ENCODE data around the gene PSD2. TPM values are rescaled to one million over a fixed set of nuclear protein-coding genes. Genes with fewer than 3 reads are reported as not detected.
A peak's percentile ranks its signal among the peaks of the same experiment; 100 is the strongest.

The PSD2 gene
- total and polyA plus RNA-seq, 2 of the 13 experiments (the other 11 are each of a cell fraction or from before 2014, with no cell fraction given) = 0.07 TPM; not detected in 1

DNA sequence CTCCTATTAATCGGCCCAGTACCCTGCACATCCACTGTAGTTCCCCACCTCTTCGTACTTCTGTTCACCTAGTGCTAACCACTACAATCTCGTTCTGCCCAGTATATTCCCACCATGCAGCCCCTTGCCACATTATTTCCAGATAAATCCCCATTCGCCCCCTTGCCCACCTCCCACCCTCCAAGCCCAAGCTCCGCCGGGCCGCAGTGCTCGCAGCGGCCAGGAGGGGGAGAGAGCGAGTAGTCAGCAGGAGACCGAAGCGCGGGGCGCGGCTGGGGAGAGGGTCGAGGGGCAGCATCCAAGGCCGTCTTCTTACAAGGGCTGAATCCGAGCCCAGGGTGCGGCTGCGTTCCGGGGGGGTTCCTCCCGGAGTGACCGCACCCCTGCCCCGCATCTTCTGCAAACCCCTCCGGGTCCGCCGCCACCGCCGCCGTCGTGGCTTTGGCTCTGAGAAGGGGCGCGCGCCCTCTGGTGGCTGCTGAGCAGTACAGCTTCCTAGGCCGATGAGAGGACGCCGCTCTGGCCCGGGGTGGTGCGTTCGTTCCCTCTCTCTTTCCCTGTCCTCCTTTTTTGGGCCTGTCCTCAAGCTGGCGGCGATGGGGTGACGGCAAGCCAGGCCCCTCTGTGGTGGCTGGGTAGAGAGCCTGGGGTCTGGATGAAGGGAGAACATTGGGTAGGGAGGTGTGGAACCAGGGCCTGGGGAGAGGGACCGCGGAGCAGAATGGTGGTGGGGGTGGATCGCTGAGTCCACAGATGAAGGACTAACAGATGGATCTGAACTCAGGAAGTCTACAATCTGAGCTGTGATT, 30.0 kb upstream of the PSD2 start (continued):
- TF ChIP-seq ZNF614 (CRISPR knock-in tag; IDR thresholded peaks at IDR 0.05; ENCODE audit: borderline replicate concordance) (0 out of 2 replicates have a peak, but pooled peaks have one; percentile 34), RBAK (CRISPR knock-in tag; IDR thresholded peaks at IDR 0.05) (no peak), MAFK (conservative IDR thresholded peaks at IDR 0.05 in 1 of 2, IDR thresholded peaks at IDR 0.05 in 1 of 2; ENCODE audit: low read length in 2 of 2) (no peak), ZNF446 (CRISPR knock-in tag; IDR thresholded peaks at IDR 0.05) (no peak), ZNF124 (CRISPR knock-in tag; IDR thresholded peaks at IDR 0.05) (no peak), CAMTA2 (CRISPR knock-in tag; IDR thresholded peaks at IDR 0.05; ENCODE audit: borderline replicate concordance) (peak; percentile 71; the same call in 1 of the 2 replicates), BCL6 (CRISPR knock-in tag; IDR thresholded peaks at IDR 0.05) (peak; percentile 40; the same call in 1 of the 2 replicates), KMT2A (CRISPR knock-in tag; IDR thresholded peaks at IDR 0.05) (no peak), ZNF205 (CRISPR knock-in tag; IDR thresholded peaks at IDR 0.05) (0 out of 2 replicates have a peak, but pooled peaks have one; percentile 58), ZNF329 (CRISPR knock-in tag; IDR thresholded peaks at IDR 0.05; ENCODE audit: low read depth) (no peak), ZNF143 (CRISPR knock-in tag; IDR thresholded peaks at IDR 0.05) (no peak), ARNTL (CRISPR knock-in tag; IDR thresholded peaks at IDR 0.05) (peak; percentile 29; the same call in 1 of the 2 replicates), PAX8 (CRISPR knock-in tag; IDR thresholded peaks at IDR 0.05; ENCODE audit: borderline replicate concordance) (no peak), ZSCAN25 (CRISPR knock-in tag; IDR thresholded peaks at IDR 0.05) (peak; percentile 74)
- TF ChIP-seq, protein P1, sequence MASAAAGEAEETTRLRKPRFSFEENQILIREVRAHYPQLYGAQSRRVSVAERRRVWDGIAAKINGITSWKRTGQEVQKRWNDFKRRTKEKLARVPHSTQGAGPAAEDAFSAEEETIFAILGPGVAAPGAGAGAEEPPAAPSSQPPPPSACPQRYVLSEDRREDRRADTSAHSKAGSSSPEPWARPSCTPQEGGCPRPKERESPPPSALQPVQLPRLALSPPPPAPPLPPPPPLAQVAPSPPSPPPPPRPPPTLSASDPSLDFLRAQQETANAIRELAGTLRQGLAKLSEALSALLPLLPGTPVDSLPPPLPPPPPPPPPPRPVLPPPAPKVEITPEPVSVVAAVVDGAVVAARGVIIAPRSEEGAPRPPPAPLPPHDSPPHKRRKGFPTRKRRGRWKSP (CRISPR knock-in tag; IDR thresholded peaks at IDR 0.05) = 0 out of 2 replicates have a peak, but pooled peaks have one; percentile 48
- TF ChIP-seq, protein P2, sequence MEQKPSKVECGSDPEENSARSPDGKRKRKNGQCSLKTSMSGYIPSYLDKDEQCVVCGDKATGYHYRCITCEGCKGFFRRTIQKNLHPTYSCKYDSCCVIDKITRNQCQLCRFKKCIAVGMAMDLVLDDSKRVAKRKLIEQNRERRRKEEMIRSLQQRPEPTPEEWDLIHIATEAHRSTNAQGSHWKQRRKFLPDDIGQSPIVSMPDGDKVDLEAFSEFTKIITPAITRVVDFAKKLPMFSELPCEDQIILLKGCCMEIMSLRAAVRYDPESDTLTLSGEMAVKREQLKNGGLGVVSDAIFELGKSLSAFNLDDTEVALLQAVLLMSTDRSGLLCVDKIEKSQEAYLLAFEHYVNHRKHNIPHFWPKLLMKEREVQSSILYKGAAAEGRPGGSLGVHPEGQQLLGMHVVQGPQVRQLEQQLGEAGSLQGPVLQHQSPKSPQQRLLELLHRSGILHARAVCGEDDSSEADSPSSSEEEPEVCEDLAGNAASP (CRISPR knock-in tag; IDR thresholded peaks at IDR 0.05; ENCODE audit: borderline replicate concordance) = peak; percentile 8; the same call in 1 of the 2 replicates
- TF ChIP-seq, protein P3, sequence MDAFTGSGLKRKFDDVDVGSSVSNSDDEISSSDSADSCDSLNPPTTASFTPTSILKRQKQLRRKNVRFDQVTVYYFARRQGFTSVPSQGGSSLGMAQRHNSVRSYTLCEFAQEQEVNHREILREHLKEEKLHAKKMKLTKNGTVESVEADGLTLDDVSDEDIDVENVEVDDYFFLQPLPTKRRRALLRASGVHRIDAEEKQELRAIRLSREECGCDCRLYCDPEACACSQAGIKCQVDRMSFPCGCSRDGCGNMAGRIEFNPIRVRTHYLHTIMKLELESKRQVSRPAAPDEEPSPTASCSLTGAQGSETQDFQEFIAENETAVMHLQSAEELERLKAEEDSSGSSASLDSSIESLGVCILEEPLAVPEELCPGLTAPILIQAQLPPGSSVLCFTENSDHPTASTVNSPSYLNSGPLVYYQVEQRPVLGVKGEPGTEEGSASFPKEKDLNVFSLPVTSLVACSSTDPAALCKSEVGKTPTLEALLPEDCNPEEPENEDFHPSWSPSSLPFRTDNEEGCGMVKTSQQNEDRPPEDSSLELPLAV (CRISPR knock-in tag; conservative IDR thresholded peaks at IDR 0.05; ENCODE audit: low read depth) = no peak
- TF ChIP-seq, protein P4, sequence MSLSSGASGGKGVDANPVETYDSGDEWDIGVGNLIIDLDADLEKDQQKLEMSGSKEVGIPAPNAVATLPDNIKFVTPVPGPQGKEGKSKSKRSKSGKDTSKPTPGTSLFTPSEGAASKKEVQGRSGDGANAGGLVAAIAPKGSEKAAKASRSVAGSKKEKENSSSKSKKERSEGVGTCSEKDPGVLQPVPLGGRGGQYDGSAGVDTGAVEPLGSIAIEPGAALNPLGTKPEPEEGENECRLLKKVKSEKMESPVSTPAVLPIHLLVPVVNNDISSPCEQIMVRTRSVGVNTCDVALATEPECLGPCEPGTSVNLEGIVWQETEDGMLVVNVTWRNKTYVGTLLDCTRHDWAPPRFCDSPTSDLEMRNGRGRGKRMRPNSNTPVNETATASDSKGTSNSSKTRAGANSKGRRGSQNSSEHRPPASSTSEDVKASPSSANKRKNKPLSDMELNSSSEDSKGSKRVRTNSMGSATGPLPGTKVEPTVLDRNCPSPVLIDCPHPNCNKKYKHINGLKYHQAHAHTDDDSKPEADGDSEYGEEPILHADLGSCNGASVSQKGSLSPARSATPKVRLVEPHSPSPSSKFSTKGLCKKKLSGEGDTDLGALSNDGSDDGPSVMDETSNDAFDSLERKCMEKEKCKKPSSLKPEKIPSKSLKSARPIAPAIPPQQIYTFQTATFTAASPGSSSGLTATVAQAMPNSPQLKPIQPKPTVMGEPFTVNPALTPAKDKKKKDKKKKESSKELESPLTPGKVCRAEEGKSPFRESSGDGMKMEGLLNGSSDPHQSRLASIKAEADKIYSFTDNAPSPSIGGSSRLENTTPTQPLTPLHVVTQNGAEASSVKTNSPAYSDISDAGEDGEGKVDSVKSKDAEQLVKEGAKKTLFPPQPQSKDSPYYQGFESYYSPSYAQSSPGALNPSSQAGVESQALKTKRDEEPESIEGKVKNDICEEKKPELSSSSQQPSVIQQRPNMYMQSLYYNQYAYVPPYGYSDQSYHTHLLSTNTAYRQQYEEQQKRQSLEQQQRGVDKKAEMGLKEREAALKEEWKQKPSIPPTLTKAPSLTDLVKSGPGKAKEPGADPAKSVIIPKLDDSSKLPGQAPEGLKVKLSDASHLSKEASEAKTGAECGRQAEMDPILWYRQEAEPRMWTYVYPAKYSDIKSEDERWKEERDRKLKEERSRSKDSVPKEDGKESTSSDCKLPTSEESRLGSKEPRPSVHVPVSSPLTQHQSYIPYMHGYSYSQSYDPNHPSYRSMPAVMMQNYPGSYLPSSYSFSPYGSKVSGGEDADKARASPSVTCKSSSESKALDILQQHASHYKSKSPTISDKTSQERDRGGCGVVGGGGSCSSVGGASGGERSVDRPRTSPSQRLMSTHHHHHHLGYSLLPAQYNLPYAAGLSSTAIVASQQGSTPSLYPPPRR (CRISPR knock-in tag; IDR thresholded peaks at IDR 0.05; ENCODE audit: borderline replicate concordance) = no peak
- TF ChIP-seq, protein P5, sequence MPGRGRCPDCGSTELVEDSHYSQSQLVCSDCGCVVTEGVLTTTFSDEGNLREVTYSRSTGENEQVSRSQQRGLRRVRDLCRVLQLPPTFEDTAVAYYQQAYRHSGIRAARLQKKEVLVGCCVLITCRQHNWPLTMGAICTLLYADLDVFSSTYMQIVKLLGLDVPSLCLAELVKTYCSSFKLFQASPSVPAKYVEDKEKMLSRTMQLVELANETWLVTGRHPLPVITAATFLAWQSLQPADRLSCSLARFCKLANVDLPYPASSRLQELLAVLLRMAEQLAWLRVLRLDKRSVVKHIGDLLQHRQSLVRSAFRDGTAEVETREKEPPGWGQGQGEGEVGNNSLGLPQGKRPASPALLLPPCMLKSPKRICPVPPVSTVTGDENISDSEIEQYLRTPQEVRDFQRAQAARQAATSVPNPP (CRISPR knock-in tag; IDR thresholded peaks at IDR 0.05) = no peak

Data from HepG2 (cell line).